Measurements from ENCODE around the gene SULF2.

- TF ChIP-seq CTCF (IDR thresholded peaks at IDR 0.05) (no peak), POLR2A (IDR thresholded peaks at IDR 0.05) (no peak)
These were observed 25.6 kb upstream of the SULF2 start for GRCh38 chr20:47810721-47811347.

Data from testis (tissue), 2 donors.